Endothelial cell of umbilical vein (primary cell): ENCODE measurements around the gene KCNS3. TPM values are rescaled to one million over a fixed set of nuclear protein-coding genes. Genes with fewer than 3 reads are reported as not detected.

ENCODE experiments used
- BruUV-seq: library from RNA; stranded (reverse); fragments of 400-500 nt; replicated peaks from 2 replicates; lab custom pipeline; 2021; lab: Mats Ljungman, UMichigan
- CTCF ChIA-PET: fragments of 300-600, 350-600 bp; sonication (Branson Sonifier 250); formaldehyde crosslinking; loops from one replicate; lab custom pipeline; 2021; ENCODE audit warnings: antibody characterized with exemption, inconsistent platforms; lab: Charles Lee
- POLR2A ChIA-PET: fragments of 300-600, 350-600 bp; sonication (Branson Sonifier 250); formaldehyde crosslinking; loops from one replicate; lab custom pipeline; 2021; ENCODE audit warnings: antibody characterized with exemption, inconsistent platforms; lab: Charles Lee
- DNase-seq: peaks from one replicate; pipeline ENCODE4 v3.0.0-alpha.2; 2011; ENCODE audit warnings: low read depth, low spot score
- FAIRE-seq: peaks from 2 replicates; lab custom pipeline; 2011; peaks lifted over from hg19 to GRCh38; lab: Jason Lieb, UNC
- H2AFZ ChIP-seq: 2 replicates; pipeline ENCODE4 v1.6.0; 2012; ENCODE audit warnings: low read depth, low read length, control low read depth, inconsistent platforms
- H3K27ac ChIP-seq: 2 replicates; pipeline ENCODE4 v1.5.1; 2011; ENCODE audit warnings: low read depth, mild to moderate bottlenecking, control low read depth, low read length, moderate library complexity; ENCODE audit not compliant: insufficient read depth
- H3K27me3 ChIP-seq, 2 experiments: 2 replicates each; pipeline versions ENCODE4 v1.6.0 to v1.6.1; 2011; ENCODE audit warnings: low read length in 2 of 2, mixed read lengths in 1 of 2; ENCODE audit not compliant: control insufficient read depth in 2 of 2, insufficient read depth in 2 of 2
- H3K36me3 ChIP-seq, 2 experiments: 2 replicates in 1 of 2; 3 replicates in 1 of 2; pipeline ENCODE4 v1.5.1; 2011; ENCODE audit warnings: low read length in 2 of 2, mild to moderate bottlenecking in 1 of 2, moderate library complexity in 1 of 2; ENCODE audit not compliant: control insufficient read depth in 2 of 2, insufficient read depth in 2 of 2; ENCODE audit errors: extremely low read depth in 1 of 2
- H3K4me1 ChIP-seq: 3 replicates; pipeline ENCODE4 v1.5.1; 2011; ENCODE audit warnings: mild to moderate bottlenecking, low read length; ENCODE audit not compliant: control insufficient read depth, insufficient read depth; ENCODE audit errors: extremely low read depth
- H3K4me2 ChIP-seq: 2 replicates; pipeline ENCODE4 v1.6.1; 2011; ENCODE audit warnings: low read length, control low read depth, mixed read lengths; ENCODE audit not compliant: insufficient read depth
- H3K4me3 ChIP-seq, 3 experiments: fragments of 200-600 bp in 1 of 3; sonication (generic), shearing (Covaris generic) in 1 of 3; replicated peaks in 1 of 3; 2 replicates each; pipeline ENCODE4 v1.5.1; 2011 to 2016; ENCODE audit warnings: control low read depth in 3 of 3, low read length in 3 of 3, mild to moderate bottlenecking in 2 of 3, inconsistent platforms in 1 of 3, low read depth in 1 of 3, moderate library complexity in 1 of 3; ENCODE audit not compliant: insufficient read depth in 1 of 3
- H3K79me2 ChIP-seq: 2 replicates; pipeline ENCODE4 v1.6.0; 2012; ENCODE audit warnings: low read length, inconsistent platforms; ENCODE audit not compliant: control insufficient read depth, insufficient read depth
- H3K9ac ChIP-seq: replicated peaks from 2 replicates; pipeline ENCODE3; 2011; ENCODE audit warnings: low read length, control low read depth; ENCODE audit not compliant: insufficient read depth; ENCODE audit errors: extremely low read depth
- H3K9me1 ChIP-seq: replicated peaks from 3 replicates; pipeline ENCODE4 v1.6.0; 2011; ENCODE audit warnings: mild to moderate bottlenecking, low read length; ENCODE audit not compliant: control insufficient read depth, insufficient read depth; ENCODE audit errors: extremely low read depth
- H3K9me3 ChIP-seq: replicated peaks from 2 replicates; pipeline ENCODE4 v1.5.1; 2012; ENCODE audit warnings: low read length, inconsistent platforms; ENCODE audit not compliant: control insufficient read depth, insufficient read depth
- H4K20me1 ChIP-seq: replicated peaks from 2 replicates; pipeline ENCODE3; 2011; ENCODE audit warnings: mild to moderate bottlenecking, low read length; ENCODE audit not compliant: control insufficient read depth, insufficient read depth; ENCODE audit errors: extremely low read depth
- EZH2 ChIP-seq: IDR thresholded peaks from 2 replicates; pipeline ENCODE4 v1.6.1; 2012; ENCODE audit warnings: borderline replicate concordance, low read depth, mild to moderate bottlenecking, moderate library complexity, low read length, inconsistent platforms; ENCODE audit not compliant: severe bottlenecking
- FOS ChIP-seq: IDR thresholded peaks from 2 replicates; pipeline ENCODE4 v1.6.1; 2011; ENCODE audit warnings: mild to moderate bottlenecking, low read length, moderate library complexity, borderline replicate concordance; ENCODE audit not compliant: insufficient read depth
- GATA2 ChIP-seq: IDR thresholded peaks from 2 replicates; pipeline ENCODE4 v1.7.0; 2011; ENCODE audit warnings: low read depth, mild to moderate bottlenecking, moderate library complexity, mixed read lengths, low read length; ENCODE audit not compliant: insufficient read length, insufficient read depth
- MYC ChIP-seq: IDR thresholded peaks from one replicate; pipeline ENCODE4 v1.6.1; 2011; ENCODE audit warnings: mild to moderate bottlenecking, low read depth, low read length
- POLR2A ChIP-seq: IDR thresholded peaks from 2 replicates; pipeline ENCODE4 v1.6.1; 2012; ENCODE audit warnings: low read depth, mild to moderate bottlenecking, control low read depth, low read length
- POLR2AphosphoS5 ChIP-seq: IDR thresholded peaks from 2 replicates; pipeline ENCODE4 v1.6.1; 2012; ENCODE audit warnings: low read depth, mild to moderate bottlenecking, control low read depth, low read length, moderate library complexity; ENCODE audit not compliant: insufficient read depth
- dilution Hi-C: fragments of 300-500 bp; cut with MboI; formaldehyde crosslinking; loops from one replicate; pipeline ENCODE4 v1.15.0; 2019; ENCODE audit warnings: low sequenced_read_pairs; ENCODE audit not compliant: extremely low pct_ligation_motif_present
- intact Hi-C: fragments of 100-400 bp; cut with micrococcal nuclease; formaldehyde crosslinking; loops from one replicate; pipeline ENCODE4 v1.10.0; 2022
- polyA plus RNA-seq, 4 experiments: library from polyadenylated mRNA; depleted of rRNA in 3 of 4; stranded (reverse) in 3 of 4; unstranded in 1 of 4; fragments of >200 nt; gene quantifications; 2 replicates each; pipeline versions ENCODE4 v1.2.1 to v1.2.3, GENCODE V29; 2011 to 2012; ENCODE audit warnings: missing spikeins in 1 of 4
- total RNA-seq: library from RNA; stranded (reverse); gene quantifications from 2 replicates; pipeline ENCODE4 v1.2.3, GENCODE V29; 2021
- TF ChIP-seq, protein P1 (sequence below): IDR thresholded peaks from 2 replicates; pipeline ENCODE4 v1.6.1; 2011; ENCODE audit not compliant: insufficient read depth, insufficient read length
- TF ChIP-seq, protein P2 (sequence below), 2 donors: IDR thresholded peaks; 1 replicate in 1 of 2; 2 replicates in 1 of 2; pipeline ENCODE4 v1.5.1; 2011; ENCODE audit warnings: low read length in 2 of 2, mild to moderate bottlenecking in 2 of 2, moderate library complexity in 2 of 2, control low read depth in 1 of 2, inconsistent platforms in 1 of 2, low read depth in 1 of 2; ENCODE audit not compliant: insufficient read depth in 1 of 2; ENCODE audit errors: extremely low read depth in 1 of 2

KCNS3 gene
- total and polyA plus RNA-seq, 2 donors (not counting 3 experiments of a cell fraction or from before 2014, with no cell fraction given) = 0.75 to 2.4 TPM

DNA sequence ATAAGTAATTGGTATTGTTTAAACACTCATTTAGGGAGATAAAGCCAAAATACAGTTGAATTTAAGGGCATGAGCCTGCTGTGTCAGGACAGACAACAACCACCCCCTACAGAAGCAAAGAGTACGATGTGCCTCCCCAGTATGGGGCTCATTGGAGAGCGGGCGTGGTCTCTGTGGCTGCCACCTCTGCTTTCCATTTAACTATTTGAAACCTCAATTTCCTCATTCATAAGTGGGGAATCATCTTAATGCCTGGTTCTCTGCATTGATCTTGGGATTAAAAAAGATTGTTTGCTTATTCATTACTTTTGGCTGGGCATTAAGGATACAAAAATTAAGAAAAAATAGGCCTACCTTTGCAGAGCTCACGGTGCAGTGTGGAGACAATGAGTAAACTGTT lies 21.4 kb downstream of the KCNS3 start:
- dilution Hi-C loops = no loop called here

DNA sequence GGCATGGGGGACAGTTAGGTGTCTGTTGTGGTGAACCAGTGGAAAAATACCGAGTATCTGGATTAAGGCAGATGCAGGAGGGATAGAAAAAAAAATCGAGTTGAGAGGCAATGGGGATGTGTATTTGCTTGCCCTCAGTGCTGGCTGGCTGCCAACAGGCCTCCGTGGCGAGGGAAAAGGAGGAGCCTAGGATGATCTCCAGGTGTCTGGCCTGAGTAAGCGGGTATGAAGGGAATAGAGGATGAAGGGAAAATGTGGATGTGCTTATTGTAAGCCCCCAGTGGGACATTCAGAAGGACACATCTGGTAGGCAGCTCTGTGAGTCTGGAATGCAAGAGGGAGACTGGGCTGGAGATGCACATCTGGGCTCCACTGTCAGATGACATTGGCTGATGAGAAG lies 22.8 kb downstream of the KCNS3 start:
- no peak overlapping the region for H3K27ac ChIP-seq
- H2AFZ ChIP-seq = no peak overlapping the region
- TF ChIP-seq, protein P1, sequence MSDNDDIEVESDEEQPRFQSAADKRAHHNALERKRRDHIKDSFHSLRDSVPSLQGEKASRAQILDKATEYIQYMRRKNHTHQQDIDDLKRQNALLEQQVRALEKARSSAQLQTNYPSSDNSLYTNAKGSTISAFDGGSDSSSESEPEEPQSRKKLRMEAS = no peak
- TF ChIP-seq FOS (no peak), MYC (no peak), POLR2A (no peak), GATA2 (no peak), EZH2 (no peak), POLR2AphosphoS5 (no peak)
- TF ChIP-seq, protein P2, sequence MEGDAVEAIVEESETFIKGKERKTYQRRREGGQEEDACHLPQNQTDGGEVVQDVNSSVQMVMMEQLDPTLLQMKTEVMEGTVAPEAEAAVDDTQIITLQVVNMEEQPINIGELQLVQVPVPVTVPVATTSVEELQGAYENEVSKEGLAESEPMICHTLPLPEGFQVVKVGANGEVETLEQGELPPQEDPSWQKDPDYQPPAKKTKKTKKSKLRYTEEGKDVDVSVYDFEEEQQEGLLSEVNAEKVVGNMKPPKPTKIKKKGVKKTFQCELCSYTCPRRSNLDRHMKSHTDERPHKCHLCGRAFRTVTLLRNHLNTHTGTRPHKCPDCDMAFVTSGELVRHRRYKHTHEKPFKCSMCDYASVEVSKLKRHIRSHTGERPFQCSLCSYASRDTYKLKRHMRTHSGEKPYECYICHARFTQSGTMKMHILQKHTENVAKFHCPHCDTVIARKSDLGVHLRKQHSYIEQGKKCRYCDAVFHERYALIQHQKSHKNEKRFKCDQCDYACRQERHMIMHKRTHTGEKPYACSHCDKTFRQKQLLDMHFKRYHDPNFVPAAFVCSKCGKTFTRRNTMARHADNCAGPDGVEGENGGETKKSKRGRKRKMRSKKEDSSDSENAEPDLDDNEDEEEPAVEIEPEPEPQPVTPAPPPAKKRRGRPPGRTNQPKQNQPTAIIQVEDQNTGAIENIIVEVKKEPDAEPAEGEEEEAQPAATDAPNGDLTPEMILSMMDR (IDR thresholded peaks at IDR 0.05; ENCODE audit: extremely low read depth in 1 of 2, insufficient read depth in 1 of 2, low read depth in 1 of 2, low read length in 2 of 2) = no peak
- no peak overlapping the region for H3K9ac ChIP-seq
- intact Hi-C loops (no loop called here), dilution Hi-C loops (no loop called here)
- CTCF ChIA-PET = no interaction called here
- H3K36me3 ChIP-seq = no peaks in the 10 kb centered on the region
- no peaks in the 10 kb centered on the region for H4K20me1 ChIP-seq
- POLR2A ChIA-PET = no interaction called here
- FAIRE-seq (no peak), DNase-seq (no peak)
- no peak overlapping the region for H3K4me3 ChIP-seq
- no TSS peak for BruUV-seq
- no peaks in the 10 kb centered on the region for H3K79me2 ChIP-seq
- H3K9me3 ChIP-seq = no peaks in the 10 kb centered on the region
- no peak overlapping the region for H3K4me2 ChIP-seq
- no peaks in the 10 kb centered on the region for H3K27me3 ChIP-seq
- no peaks in the 10 kb centered on the region for H3K4me1 ChIP-seq
- H3K9me1 ChIP-seq = no peaks in the 10 kb centered on the region

More for the DNA sequence above, 21.4 kb downstream of the KCNS3 start:
- no peak overlapping the region for H2AFZ ChIP-seq
- no peak overlapping the region for H3K4me2 ChIP-seq
- H3K27ac ChIP-seq = no peak overlapping the region
- no peak overlapping the region for H3K4me3 ChIP-seq
- POLR2A ChIA-PET = no interaction called here
- FAIRE-seq = no peak
- H3K36me3 ChIP-seq = no peaks in the 10 kb centered on the region
- no peaks in the 10 kb centered on the region for H4K20me1 ChIP-seq
- no peak overlapping the region for H3K9ac ChIP-seq
- DNase-seq = no peak
- intact Hi-C loops = no loop called here
- H3K9me3 ChIP-seq = no peaks in the 10 kb centered on the region
- no TSS peak for BruUV-seq
- no peak for TF ChIP-seq POLR2A
- no peaks in the 10 kb centered on the region for H3K27me3 ChIP-seq
- H3K4me1 ChIP-seq = no peaks in the 10 kb centered on the region
- H3K79me2 ChIP-seq = no peaks in the 10 kb centered on the region
- H3K9me1 ChIP-seq = no peaks in the 10 kb centered on the region
- CTCF ChIA-PET = no interaction called here
